Inferior parietal cortex (tissue), 1 donor: Measurements from ENCODE around the gene SLC25A40.
"Not testable (repeated sequence)": the region's sequence is repeated elsewhere in the genome, so short reads cannot be mapped to it uniquely, and the experiment has no call there.

ENCODE experiments used
- DNase-seq: peaks from one replicate; pipeline ENCODE4 v3.0.0-alpha.2; 2016; ENCODE audit errors: extremely low spot score

SLC25A40 gene

DNA sequence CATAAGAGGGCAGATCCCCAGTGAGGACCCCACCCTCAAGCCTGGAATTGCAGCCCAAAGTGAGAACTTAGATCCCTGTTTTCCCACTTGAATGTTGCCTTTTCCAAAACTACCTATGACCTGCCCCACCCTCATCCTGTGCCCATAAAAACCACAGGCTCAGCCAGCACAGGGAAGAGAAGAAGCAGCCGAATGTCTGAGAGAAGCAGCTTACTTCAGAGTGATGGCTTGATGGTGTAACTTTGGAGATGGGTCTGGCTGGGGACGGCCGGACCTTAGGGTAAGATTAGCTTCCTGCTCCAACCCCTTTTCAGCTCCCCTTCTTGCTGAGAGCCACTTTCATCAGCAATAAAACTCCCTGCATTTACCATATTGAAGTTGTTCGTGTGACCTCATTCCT is 5.7 kb downstream of the SLC25A40 start:
- DNase-seq = no peak

- not testable (repeated sequence) for DNase-seq
These were observed 9.6 kb downstream of the SLC25A40 start for GRCh38 chr7:87866533-87866932.

- no peak for DNase-seq
These were observed 10.1 kb downstream of the SLC25A40 start for GRCh38 chr7:87866089-87866488.

GRCh38 chr7:87858417-87859100 is 17.6 kb downstream of the SLC25A40 start:
- no peak for DNase-seq

DNA sequence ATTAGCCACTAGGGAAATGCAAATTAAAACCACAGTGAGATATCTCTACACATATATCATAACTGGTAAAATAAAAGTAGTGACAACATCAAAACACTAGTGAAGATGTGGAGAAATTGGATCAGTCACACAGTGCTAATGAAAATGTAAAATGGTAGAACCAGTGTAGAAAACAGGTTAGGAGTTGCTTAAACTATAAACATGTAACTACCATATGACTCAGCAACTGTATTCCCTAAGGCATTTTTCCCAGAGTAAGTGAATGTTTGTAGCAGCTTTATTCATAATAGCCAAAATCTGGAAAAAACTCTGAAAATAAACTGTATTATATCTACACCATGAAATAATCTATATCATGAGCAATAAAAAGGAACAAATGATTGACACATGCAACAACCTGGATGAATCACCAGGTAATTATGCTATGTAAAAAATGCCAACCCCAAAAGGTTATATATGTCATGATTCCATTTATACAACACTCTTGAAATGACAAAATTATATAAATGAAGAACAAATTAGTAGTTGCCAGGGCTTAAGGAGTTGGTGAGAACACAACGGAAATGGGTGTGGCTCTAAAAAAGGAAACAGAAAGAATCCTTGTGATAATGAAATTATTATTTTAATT is 22.8 kb downstream of the SLC25A40 start:
- DNase-seq = no peak

DNA sequence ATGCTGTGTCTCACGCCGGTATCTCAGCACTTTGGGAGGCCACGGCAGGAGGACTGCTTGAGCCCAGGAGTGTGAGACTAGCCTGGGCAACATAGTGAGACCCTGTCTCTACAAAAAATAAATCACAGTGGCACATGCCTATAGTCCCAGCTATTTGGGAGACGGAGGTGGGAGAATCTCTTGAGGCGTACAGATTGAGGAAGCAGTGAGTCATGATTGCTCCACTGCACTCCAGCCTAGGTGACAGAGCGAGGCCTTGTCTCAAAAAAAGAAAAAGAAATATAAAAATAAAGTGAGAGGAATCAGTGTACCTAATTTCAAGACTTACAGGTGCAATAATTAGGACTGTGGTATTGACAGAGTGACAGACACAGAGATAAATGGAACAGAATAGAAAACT is 23.9 kb downstream of the SLC25A40 start:
- DNase-seq = no peak

DNA sequence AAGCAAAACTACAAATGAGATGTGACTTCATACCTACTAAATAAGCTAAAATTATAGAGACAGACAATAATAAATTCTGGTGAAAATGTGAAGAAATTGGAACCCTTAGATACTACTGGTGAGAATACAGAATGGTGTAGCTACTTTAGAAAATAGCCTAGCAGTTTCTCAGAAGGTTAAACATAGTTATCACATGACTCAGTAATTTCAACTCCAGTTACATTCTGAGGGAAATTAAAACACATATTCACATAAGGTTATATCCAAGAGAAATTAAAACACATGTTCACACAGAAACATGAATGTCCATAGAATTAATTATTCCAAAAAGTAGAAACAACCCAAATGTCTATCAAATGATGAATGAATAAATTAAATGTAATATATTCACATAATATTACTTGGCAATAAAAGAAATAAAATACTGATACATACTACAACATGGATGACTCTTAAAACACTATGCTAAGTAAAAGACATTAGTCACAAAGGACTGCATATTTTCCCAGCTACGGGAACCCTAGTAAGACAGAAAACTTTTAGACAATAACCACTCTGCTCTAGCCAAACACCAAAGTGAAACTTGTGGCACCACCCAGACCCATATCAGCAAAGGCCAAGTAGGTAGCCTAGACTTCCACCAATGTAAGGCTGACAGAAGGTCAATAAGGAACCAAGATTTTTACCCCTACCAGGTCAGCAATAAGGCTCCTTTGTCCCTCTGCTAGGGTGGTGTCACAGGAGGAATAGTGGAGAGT is 25.1 kb downstream of the SLC25A40 start:
- no peak for DNase-seq

DNA sequence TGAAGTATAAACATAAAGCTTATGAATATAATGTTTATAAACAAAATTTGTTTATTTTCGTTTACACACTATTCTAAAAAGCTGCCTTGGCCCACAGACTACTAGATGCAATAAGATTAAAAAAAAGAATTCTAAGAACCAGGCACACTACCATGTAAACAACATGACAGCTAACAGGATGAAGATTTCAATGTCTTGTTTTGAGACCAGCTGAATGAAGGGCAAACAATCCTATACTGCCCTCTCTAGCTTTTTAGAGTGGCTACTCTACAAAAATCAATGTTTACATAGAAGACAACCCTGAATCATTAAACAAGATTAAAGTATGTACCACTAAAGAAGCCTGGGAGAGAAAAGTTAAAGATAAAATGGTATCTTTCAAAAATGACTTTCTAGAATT is 38.6 kb downstream of the SLC25A40 start:
- no peak for DNase-seq

DNA sequence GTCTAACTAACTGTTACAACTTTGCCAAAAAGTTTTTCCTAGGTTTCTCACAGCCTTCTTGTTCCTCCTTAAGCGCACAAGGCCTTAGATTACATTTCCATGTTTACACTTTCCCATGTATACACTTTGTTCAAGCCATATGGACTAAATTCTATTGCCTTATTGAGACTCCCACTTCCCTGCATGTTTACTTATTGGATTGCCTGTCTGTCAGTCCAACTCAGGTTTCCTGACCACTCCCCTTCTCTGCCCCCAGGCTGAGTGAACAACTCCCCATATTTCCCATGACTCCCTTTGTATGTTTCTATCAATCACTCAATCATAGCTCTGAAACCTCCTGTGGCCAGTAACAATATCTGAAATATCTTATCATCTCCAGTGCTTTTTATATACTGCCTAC is 43.0 kb downstream of the SLC25A40 start:
- no peak for DNase-seq

GRCh38 chr7:87831097-87831496 is 45.1 kb downstream of the SLC25A40 start:
- DNase-seq = no peak

- DNase-seq = not testable (repeated sequence)
These were observed 47.8 kb downstream of the SLC25A40 start for GRCh38 chr7:87828383-87828782.

- not testable (repeated sequence) for DNase-seq
These were observed 50.8 kb downstream of the SLC25A40 start for GRCh38 chr7:87825369-87825768.

- DNase-seq = not testable (repeated sequence)
These were observed 54.1 kb downstream of the SLC25A40 start for GRCh38 chr7:87822056-87822455.

GRCh38 chr7:87818336-87818735 is 57.8 kb downstream of the SLC25A40 start:
- DNase-seq = no peak

DNA sequence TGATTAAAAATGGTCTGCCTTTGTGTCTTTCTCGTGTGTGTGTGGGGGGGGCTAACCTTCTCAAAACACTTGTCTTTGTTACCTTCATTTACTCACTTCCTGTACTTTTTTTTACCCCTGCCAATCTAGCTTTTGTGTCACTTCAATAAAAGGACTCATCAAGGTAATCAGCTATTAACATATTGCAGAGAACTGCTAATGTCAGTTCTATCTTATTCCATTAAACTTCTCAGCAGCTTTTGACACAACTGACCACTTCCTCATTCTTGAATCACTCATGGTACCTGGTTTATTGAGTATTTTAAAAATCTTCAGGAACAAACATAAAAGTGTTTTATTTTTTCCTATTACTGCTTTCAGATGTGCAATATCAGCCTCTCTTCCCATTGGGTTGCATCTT is 59.8 kb downstream of the SLC25A40 start:
- no peak for DNase-seq

GRCh38 chr7:87810726-87811125 is 65.4 kb downstream of the SLC25A40 start:
- no peak for DNase-seq

DNA sequence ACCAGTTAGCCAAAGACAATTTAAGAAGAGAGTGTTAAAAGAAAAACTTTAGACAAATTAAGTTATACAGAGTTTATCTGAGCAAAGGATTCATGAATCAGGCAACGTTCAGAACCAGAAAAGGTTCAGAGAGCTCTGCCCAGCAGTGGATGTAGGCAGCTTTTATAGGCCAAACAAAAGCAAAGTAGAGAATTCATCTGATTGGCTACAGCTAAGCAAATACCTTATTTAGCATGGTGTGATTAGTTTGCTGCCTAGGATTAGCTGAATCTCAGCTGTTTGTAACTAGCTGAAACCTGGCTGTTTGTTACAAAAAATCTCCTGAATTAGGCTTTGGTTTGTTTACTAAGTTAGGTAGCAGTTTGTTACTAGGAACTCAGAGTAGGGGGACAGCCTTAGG is 66.0 kb downstream of the SLC25A40 start:
- DNase-seq = no peak

DNA sequence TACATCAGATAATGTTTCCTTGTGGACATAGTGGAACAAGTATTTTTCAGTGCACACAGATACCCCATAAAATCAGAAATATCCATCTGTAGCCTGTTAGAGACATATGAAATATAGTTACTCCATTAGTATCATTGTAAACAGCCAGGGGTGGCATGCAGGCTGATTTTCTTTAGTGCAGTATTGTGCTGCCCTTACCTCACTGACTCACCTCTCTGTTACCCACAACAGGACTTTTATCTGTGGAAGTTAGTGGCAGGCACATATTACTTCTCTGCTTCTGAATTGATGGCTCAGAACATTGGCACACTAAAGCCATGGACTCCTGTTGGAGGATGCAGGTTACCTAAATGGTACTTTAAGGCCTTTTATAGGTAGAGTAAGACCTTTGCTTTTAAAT is 70.0 kb downstream of the SLC25A40 start:
- DNase-seq = no peak

DNA sequence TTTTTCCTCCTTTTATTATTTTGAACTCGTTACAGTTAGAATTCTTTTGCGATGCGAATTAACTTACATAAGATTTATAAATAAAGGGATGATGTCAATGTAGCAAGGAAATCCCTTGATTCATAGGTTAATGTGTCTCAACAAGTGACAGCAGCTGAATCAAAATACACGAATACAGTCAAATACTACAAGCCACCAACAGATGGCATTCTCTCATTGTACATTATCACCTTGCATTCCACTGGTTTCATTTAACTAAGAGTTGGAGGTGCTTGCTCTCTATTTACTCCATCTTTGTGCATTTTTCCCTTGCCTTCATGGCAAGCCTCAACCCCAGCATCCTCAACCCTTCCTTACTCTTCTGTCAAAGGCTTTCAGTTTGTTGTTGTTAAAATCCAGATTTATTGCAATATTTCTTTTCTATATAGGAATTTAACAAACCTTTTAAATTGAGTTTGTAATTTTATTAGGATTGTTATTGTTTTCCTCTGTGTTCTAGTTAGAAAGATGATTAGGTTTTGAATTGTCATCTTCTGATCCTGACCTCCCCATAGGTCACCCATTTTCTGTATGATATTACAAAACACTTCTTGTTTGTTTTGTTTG is 78.3 kb downstream of the SLC25A40 start:
- peak; percentile 66 for DNase-seq

DNA sequence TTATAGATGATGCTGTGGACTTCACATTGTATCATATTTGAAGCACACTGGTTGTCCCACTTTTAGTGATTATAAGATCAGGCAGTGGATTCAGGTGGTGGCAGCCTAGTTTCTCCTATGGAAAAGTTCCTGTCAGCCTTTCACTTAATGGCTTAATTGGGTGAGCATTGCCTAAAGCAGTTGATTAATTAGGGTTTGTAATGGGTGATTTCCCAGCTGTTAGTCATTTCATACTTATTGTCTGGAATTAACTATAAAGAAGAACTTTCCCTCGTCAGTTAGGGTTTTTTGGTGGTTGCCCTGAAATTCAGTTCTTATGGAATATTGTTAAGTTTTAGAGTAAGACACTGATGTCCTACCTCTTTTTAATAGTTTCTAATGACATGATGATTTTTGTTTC is 78.8 kb downstream of the SLC25A40 start:
- DNase-seq = no peak

GRCh38 chr7:87785368-87785995 is 90.7 kb downstream of the SLC25A40 start:
- no peak for DNase-seq

DNA sequence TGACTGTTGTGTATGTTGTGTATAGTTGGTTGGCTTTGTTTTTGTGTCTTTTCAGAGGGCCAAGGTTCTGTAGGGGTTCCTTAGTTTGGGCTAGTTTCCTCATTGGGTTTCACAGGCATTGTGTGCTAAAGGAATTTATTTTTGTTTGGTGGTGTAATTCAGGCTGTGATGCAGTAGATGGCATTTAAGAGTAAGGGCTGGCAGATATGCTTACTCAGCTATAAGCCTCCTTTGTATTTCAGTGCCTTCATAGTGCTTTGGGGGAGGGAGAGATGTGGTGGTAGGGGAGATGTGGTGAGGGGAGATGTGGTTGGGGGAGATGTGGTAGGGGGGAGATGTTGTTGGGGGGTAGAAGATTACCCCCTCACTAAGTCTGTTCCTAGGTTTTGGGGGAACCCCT is 91.7 kb downstream of the SLC25A40 start:
- DNase-seq = no peak
